Mesenchymal stem cell (in vitro differentiated cells and primary cell): Measurements from ENCODE around the gene CCDC85B.
"Not testable (repeated sequence)": the region's sequence is repeated elsewhere in the genome, so short reads cannot be mapped to it uniquely, and the experiment has no call there.

Experiments used
- DNase-seq: peaks from one replicate; pipeline ENCODE4 v3.0.0-alpha.2; 2013
- H2AFZ ChIP-seq: one replicate; pipeline ENCODE4 v1.6.1; 2013; ENCODE audit warnings: low read depth, mild to moderate bottlenecking, control low read depth, inconsistent platforms, low read length, moderate library complexity
- H2AK5ac ChIP-seq: 2 replicates; pipeline ENCODE4 v1.6.1; 2013; ENCODE audit warnings: low read length, moderate library complexity, mild to moderate bottlenecking, inconsistent platforms; ENCODE audit not compliant: severe bottlenecking
- H2BK120ac ChIP-seq: one replicate; pipeline ENCODE4 v1.6.1; 2013; ENCODE audit warnings: low read depth, mild to moderate bottlenecking, inconsistent platforms, low read length, moderate library complexity
- H2BK12ac ChIP-seq, 2 experiments: one replicate each; pipeline ENCODE4 v1.6.1; 2013; ENCODE audit warnings: inconsistent platforms in 2 of 2, low read length in 2 of 2, mild to moderate bottlenecking in 2 of 2, moderate library complexity in 2 of 2, control low read depth in 1 of 2
- H2BK15ac ChIP-seq: one replicate; pipeline ENCODE4 v1.6.1; 2013; ENCODE audit warnings: mild to moderate bottlenecking, low read depth, inconsistent platforms; ENCODE audit not compliant: poor library complexity, severe bottlenecking
- H2BK5ac ChIP-seq: 2 replicates; pipeline ENCODE4 v1.6.1; 2013; ENCODE audit warnings: low read depth, mild to moderate bottlenecking, low read length, control low read depth, inconsistent platforms; ENCODE audit not compliant: poor library complexity, severe bottlenecking
- H3K14ac ChIP-seq, 2 experiments: one replicate each; pipeline ENCODE4 v1.6.1; 2013; ENCODE audit warnings: inconsistent platforms in 2 of 2, low read length in 2 of 2, control low read depth in 1 of 2, mild to moderate bottlenecking in 1 of 2, moderate library complexity in 1 of 2
- H3K18ac ChIP-seq, 2 experiments: one replicate each; pipeline ENCODE4 v1.6.1; 2013; ENCODE audit warnings: inconsistent platforms in 2 of 2, low read length in 2 of 2, control low read depth in 1 of 2, low read depth in 1 of 2, mild to moderate bottlenecking in 1 of 2
- H3K23ac ChIP-seq, 2 experiments: one replicate each; pipeline ENCODE4 v1.6.1; 2013; ENCODE audit warnings: inconsistent platforms in 2 of 2, low read length in 2 of 2, mild to moderate bottlenecking in 2 of 2, moderate library complexity in 2 of 2, control low read depth in 1 of 2
- H3K27ac ChIP-seq: 2 replicates; pipeline ENCODE4 v1.5.1; 2013; ENCODE audit warnings: mild to moderate bottlenecking, moderate library complexity, low read length, control low read depth, inconsistent platforms; ENCODE audit not compliant: poor library complexity, severe bottlenecking
- H3K27me3 ChIP-seq, 2 experiments: 2 replicates each; pipeline versions ENCODE4 v1.6.1 to v1.7.0; 2013; ENCODE audit warnings: low read length in 2 of 2, mild to moderate bottlenecking in 2 of 2, moderate library complexity in 2 of 2, control low read depth in 1 of 2, inconsistent platforms in 1 of 2; ENCODE audit not compliant: control insufficient read depth in 1 of 2, insufficient read depth in 1 of 2
- H3K36me3 ChIP-seq, 2 experiments: 2 replicates each; pipeline versions ENCODE4 v1.6.1 to v1.7.0; 2013; ENCODE audit warnings: low read length in 2 of 2, control low read depth in 1 of 2, inconsistent platforms in 1 of 2, low read depth in 1 of 2, mild to moderate bottlenecking in 1 of 2; ENCODE audit not compliant: insufficient read depth in 2 of 2, control insufficient read depth in 1 of 2
- H3K4ac ChIP-seq, 2 experiments: one replicate each; pipeline ENCODE4 v1.6.1; 2013; ENCODE audit warnings: inconsistent platforms in 2 of 2, low read length in 2 of 2, mild to moderate bottlenecking in 2 of 2, moderate library complexity in 2 of 2, control low read depth in 1 of 2, low read depth in 1 of 2
- H3K4me1 ChIP-seq: 2 replicates; pipeline ENCODE4 v1.6.1; 2013; ENCODE audit warnings: low read depth, low read length, control low read depth; ENCODE audit not compliant: control insufficient read depth, insufficient read depth
- H3K4me2 ChIP-seq: 2 replicates; pipeline ENCODE4 v1.6.1; 2013; ENCODE audit warnings: low read length, mild to moderate bottlenecking, inconsistent platforms; ENCODE audit not compliant: poor library complexity, severe bottlenecking
- H3K4me3 ChIP-seq, 2 experiments: 2 replicates each; pipeline versions ENCODE4 v1.5.1 to v1.7.0; 2013; ENCODE audit warnings: low read length in 2 of 2, mild to moderate bottlenecking in 2 of 2, control low read depth in 1 of 2, low read depth in 1 of 2; ENCODE audit not compliant: insufficient read depth in 1 of 2
- H3K79me1 ChIP-seq: replicated peaks from 2 replicates; pipeline ENCODE4 v1.6.1; 2013; ENCODE audit warnings: mild to moderate bottlenecking, control low read depth, low read length, inconsistent platforms; ENCODE audit not compliant: poor library complexity, severe bottlenecking
- H3K9ac ChIP-seq: 2 replicates; pipeline ENCODE4 v1.7.0; 2013; ENCODE audit warnings: mild to moderate bottlenecking, low read length, moderate library complexity
- H3K9me3 ChIP-seq: 2 replicates; pipeline ENCODE4 v1.7.0; 2013; ENCODE audit warnings: mild to moderate bottlenecking, low read length; ENCODE audit not compliant: control insufficient read depth
- H4K8ac ChIP-seq: one replicate; pipeline ENCODE4 v1.6.1; 2013; ENCODE audit warnings: inconsistent platforms, mild to moderate bottlenecking, low read length, moderate library complexity
- H4K91ac ChIP-seq: one replicate; pipeline ENCODE4 v1.6.1; 2013; ENCODE audit warnings: mild to moderate bottlenecking, low read length, inconsistent platforms
- WGBS: methylation state at CpG from one replicate; pipeline ENCODE4 v1.1.7; 2013; ENCODE audit warnings: mixed read lengths; 5-methylcytosine and 5-hydroxymethylcytosine counted together

The CCDC85B gene

GRCh38 chr11:65847746-65848145 is 42.7 kb upstream of the CCDC85B start:
- no peak for DNase-seq
- Histone ChIP-seq H2BK15ac (no peak overlapping the region), H2AFZ (no peak overlapping the region), H3K27ac (no peak overlapping the region), H2BK120ac (no peak overlapping the region), H3K36me3 (peaks cover 20 to 28% of the 10 kb centered on the region in 2 experiments), H3K79me1 (peaks cover 5% of the 10 kb centered on the region), H3K18ac (no peak overlapping the region), H4K91ac (no peak overlapping the region), H3K4me1 (peaks cover 7% of the 10 kb centered on the region), H3K4me3 (no peak overlapping the region), H3K9ac (no peak overlapping the region), H3K23ac (no peak overlapping the region), H3K27me3 (no peaks in the 10 kb centered on the region), H3K4ac (no peak overlapping the region), H2BK12ac (no peak overlapping the region), H3K9me3 (peaks cover 5% of the 10 kb centered on the region), H3K4me2 (no peak overlapping the region), H2AK5ac (no peak overlapping the region), H2BK5ac (no peak overlapping the region), H4K8ac (no peak overlapping the region), H3K14ac (no peak overlapping the region)
- WGBS: 86% methylated on average over 3 of the region's 3 CpGs

- H4K8ac ChIP-seq, H3K14ac ChIP-seq, DNase-seq, H3K9ac ChIP-seq, H3K4me2 ChIP-seq, H2AFZ ChIP-seq, H2AK5ac ChIP-seq, H3K23ac ChIP-seq, H3K79me1 ChIP-seq, H3K4me3 ChIP-seq, H2BK5ac ChIP-seq, H3K9me3 ChIP-seq, H3K4ac ChIP-seq, H3K27me3 ChIP-seq, H2BK120ac ChIP-seq, H3K27ac ChIP-seq, H2BK15ac ChIP-seq, H4K91ac ChIP-seq, H3K18ac ChIP-seq, H2BK12ac ChIP-seq: not testable (repeated sequence)
- peaks cover 11% of the 10 kb centered on the region for H3K4me1 ChIP-seq
- WGBS: 80% methylated on average over 7 of the region's 7 CpGs
- H3K36me3 ChIP-seq: peaks cover 30 to 37% of the 10 kb centered on the region in 2 experiments
Measured at GRCh38 chr11:65848693-65849092, 41.8 kb upstream of the CCDC85B start.

GRCh38 chr11:65849366-65849765 is 41.1 kb upstream of the CCDC85B start:
- peaks cover 36 to 44% of the 10 kb centered on the region in 2 experiments for H3K36me3 ChIP-seq
- H2BK15ac ChIP-seq: no peak overlapping the region
- H4K91ac ChIP-seq: no peak overlapping the region
- no peak overlapping the region for H2BK5ac ChIP-seq
- no peak overlapping the region for H3K23ac ChIP-seq
- H2AFZ ChIP-seq: no peak overlapping the region
- no peak overlapping the region for H3K4me3 ChIP-seq
- H2BK120ac ChIP-seq: no peak overlapping the region
- no peak overlapping the region for H3K4me2 ChIP-seq
- WGBS: 87% methylated on average over 7 of the region's 8 CpGs
- H3K79me1 ChIP-seq: peaks cover 5% of the 10 kb centered on the region
- H2AK5ac ChIP-seq: no peak overlapping the region
- DNase-seq: no peak
- H4K8ac ChIP-seq: no peak overlapping the region
- no peak overlapping the region for H3K27ac ChIP-seq
- H3K9ac ChIP-seq: no peak overlapping the region
- no peak overlapping the region for H3K14ac ChIP-seq
- H3K18ac ChIP-seq: no peak overlapping the region
- H3K27me3 ChIP-seq: no peaks in the 10 kb centered on the region
- H3K9me3 ChIP-seq: peaks cover 5% of the 10 kb centered on the region
- peaks cover 16% of the 10 kb centered on the region for H3K4me1 ChIP-seq
- H3K4ac ChIP-seq: no peak overlapping the region
- no peak overlapping the region for H2BK12ac ChIP-seq

- no peak overlapping the region for H4K91ac ChIP-seq
- no peak overlapping the region for H3K4ac ChIP-seq
- peaks cover 41 to 48% of the 10 kb centered on the region in 2 experiments for H3K36me3 ChIP-seq
- H2BK5ac ChIP-seq: no peak overlapping the region
- H3K18ac ChIP-seq: no peak overlapping the region
- H2BK15ac ChIP-seq: no peak overlapping the region
- no peak overlapping the region for H4K8ac ChIP-seq
- peaks cover 5% of the 10 kb centered on the region for H3K79me1 ChIP-seq
- H3K27ac ChIP-seq: no peak overlapping the region
- H2AK5ac ChIP-seq: no peak overlapping the region
- 78% methylated on average over 16 of the region's 16 CpGs for WGBS
- peaks cover 18% of the 10 kb centered on the region for H3K4me1 ChIP-seq
- no peak overlapping the region for H3K4me3 ChIP-seq
- no peak overlapping the region for H3K4me2 ChIP-seq
- H3K9me3 ChIP-seq: peaks cover 5% of the 10 kb centered on the region
- no peak overlapping the region for H3K14ac ChIP-seq
- no peak overlapping the region for H2BK120ac ChIP-seq
- no peak overlapping the region for H2AFZ ChIP-seq
- H3K23ac ChIP-seq: no peak overlapping the region
- H2BK12ac ChIP-seq: no peak overlapping the region
- no peak overlapping the region for H3K9ac ChIP-seq
- no peaks in the 10 kb centered on the region for H3K27me3 ChIP-seq
- no peak for DNase-seq
Measured at GRCh38 chr11:65849771-65850216, 40.7 kb upstream of the CCDC85B start.
